ENCODE data around the gene IFNA2. TPM values are rescaled to one million over a fixed set of nuclear protein-coding genes. Genes with fewer than 3 reads are reported as not detected.
"Not testable (repeated sequence)": the region's sequence is repeated elsewhere in the genome, so short reads cannot be mapped to it uniquely, and the experiment has no call there.

The IFNA2 gene
- not detected for total RNA-seq

DNA sequence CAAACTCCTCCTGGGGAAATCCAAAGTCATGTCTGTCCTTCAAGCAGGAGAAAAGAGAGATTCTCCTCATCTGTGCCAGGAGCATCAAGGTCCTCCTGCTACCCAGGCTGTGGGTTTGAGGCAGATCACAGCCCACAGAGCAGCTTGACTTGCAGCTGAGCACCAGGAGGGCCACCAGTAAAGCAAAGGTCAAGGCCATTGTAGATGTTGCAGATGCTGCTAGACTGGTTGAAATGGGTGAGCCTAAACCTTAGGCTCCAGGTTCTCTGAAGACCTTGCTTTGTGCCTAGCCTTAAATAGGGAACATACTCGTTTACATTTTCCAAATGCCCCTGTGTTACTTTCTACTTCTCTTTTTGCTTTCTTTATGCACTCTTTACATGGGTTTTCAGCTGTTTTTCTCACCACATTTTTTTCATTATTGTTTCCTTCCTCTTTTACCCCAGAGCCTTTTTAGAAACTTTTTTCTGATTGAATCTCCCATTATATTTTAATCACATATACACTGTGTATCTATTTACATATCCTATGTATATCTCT lies at the start of gene IFNA2:
Gene IFNA2, minus strand, starts transcription at position 268 of the 540 bp plus-strand sequence. Its CDS starts 69 bp downstream, at position 199.
- intact Hi-C loops (cut with DNase I; ENCODE audit: low total_unique reads), result no loop called here
- no peak for DNase-seq (ENCODE audit: low spot score in 2 of 2)
- no peak within 1 kb of the TSS for H3K4me3 ChIP-seq (ENCODE audit: low read depth, poor library complexity, severe bottlenecking)
- TF ChIP-seq, protein P1, sequence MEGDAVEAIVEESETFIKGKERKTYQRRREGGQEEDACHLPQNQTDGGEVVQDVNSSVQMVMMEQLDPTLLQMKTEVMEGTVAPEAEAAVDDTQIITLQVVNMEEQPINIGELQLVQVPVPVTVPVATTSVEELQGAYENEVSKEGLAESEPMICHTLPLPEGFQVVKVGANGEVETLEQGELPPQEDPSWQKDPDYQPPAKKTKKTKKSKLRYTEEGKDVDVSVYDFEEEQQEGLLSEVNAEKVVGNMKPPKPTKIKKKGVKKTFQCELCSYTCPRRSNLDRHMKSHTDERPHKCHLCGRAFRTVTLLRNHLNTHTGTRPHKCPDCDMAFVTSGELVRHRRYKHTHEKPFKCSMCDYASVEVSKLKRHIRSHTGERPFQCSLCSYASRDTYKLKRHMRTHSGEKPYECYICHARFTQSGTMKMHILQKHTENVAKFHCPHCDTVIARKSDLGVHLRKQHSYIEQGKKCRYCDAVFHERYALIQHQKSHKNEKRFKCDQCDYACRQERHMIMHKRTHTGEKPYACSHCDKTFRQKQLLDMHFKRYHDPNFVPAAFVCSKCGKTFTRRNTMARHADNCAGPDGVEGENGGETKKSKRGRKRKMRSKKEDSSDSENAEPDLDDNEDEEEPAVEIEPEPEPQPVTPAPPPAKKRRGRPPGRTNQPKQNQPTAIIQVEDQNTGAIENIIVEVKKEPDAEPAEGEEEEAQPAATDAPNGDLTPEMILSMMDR (IDR thresholded peaks at IDR 0.05), result no peak
- TF ChIP-seq POLR2A (IDR thresholded peaks at IDR 0.05), result no peak
- WGBS, 2 donors, result 48 to 52% methylated on average over 1 of the region's 1 CpG

DNA sequence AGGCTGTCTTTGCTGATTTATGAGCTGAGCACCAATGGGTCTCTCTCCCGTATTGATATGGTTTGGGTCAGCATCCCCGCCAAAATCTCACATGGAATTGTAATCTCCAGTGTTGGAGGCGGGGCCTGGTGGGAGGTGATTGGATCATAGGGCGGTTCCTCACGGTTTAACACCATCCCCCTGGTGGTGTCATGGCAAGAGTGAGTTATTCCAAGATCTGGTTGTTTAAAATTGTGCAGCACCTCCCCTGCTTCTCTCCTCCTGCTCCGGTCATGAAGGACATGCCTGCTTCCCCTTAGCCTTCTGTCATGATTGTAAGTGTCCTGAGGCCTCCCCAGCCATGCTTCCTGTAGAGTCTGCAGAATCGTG lies 49.8 kb upstream of the IFNA2 start:
- DNase-seq (ENCODE audit: low spot score in 2 of 2); H3K4me3 ChIP-seq (ENCODE audit: low read depth, poor library complexity, severe bottlenecking); intact Hi-C loops (cut with DNase I; ENCODE audit: low total_unique reads): not testable (repeated sequence)
- WGBS, 2 donors, result 67 to 72% methylated on average over 7 of the region's 7 CpGs

GRCh38 chr9:21434202-21435014 lies 49.2 kb upstream of the IFNA2 start:
- 59 to 63% methylated on average over 9 of the region's 9 CpGs for WGBS, 2 donors
- TF ChIP-seq POLR2A (IDR thresholded peaks at IDR 0.05), result no peak
- TF ChIP-seq, protein P1 (IDR thresholded peaks at IDR 0.05), result no peak
- no peak for DNase-seq (ENCODE audit: low spot score in 2 of 2)

DNA sequence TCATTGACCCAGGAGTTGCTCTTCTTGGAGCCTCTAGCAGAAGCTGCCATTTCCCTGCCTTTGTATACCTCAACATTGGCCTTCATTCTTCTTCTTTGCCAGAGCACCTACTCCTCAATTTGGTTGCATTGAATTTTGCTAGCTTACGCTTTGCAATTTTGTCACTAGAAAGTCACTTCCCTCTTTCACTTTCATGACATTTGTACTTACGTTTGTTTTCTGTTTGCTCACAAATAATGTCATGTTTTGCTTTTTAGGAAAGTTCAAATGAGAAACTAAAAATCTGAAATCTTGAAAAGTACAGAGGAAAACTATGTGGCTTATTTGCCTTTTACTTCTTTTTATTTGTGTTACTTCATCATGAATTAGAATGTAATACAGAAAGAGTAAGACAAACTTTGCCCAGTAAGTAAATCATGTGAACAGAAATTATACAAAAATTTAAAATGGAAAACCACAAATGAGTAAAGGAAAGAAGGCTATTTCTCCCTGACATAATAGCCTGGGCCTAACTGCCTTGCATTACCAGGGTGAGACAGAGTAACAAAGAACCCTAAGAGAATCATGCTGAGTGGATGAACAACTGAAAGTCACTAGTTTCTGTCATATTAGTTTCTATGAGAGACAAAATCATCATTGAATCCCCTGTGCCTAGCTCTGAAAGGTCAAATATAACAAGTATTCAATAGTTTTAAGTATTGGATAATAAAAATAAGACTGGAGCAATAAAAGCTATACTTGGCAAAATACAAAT lies 47.7 kb upstream of the IFNA2 start:
- intact Hi-C loops (cut with DNase I; ENCODE audit: low total_unique reads), result no loop called here
- no peak for TF ChIP-seq POLR2A (IDR thresholded peaks at IDR 0.05)
- TF ChIP-seq, protein P1 (IDR thresholded peaks at IDR 0.05), result no peak
- H3K4me3 ChIP-seq (ENCODE audit: low read depth, poor library complexity, severe bottlenecking), result no peak overlapping the region
- DNase-seq (ENCODE audit: low spot score in 2 of 2), result no peak
- 79 to 86% methylated on average over 2 of the region's 2 CpGs for WGBS, 2 donors

More at GRCh38 chr9:21434202-21435014, 49.2 kb upstream of the IFNA2 start:
- H3K4me3 ChIP-seq (ENCODE audit: low read depth, poor library complexity, severe bottlenecking), result no peak overlapping the region
- intact Hi-C loops (cut with DNase I; ENCODE audit: low total_unique reads), result no loop called here

GRCh38 chr9:21429191-21429590 lies 44.0 kb upstream of the IFNA2 start:
- TF ChIP-seq, protein P1 (IDR thresholded peaks at IDR 0.05), result no peak
- no peak for TF ChIP-seq POLR2A (IDR thresholded peaks at IDR 0.05)
- intact Hi-C loops (cut with DNase I; ENCODE audit: low total_unique reads), result no loop called here
- WGBS, 2 donors, result 56 to 63% methylated on average over 2 of the region's 2 CpGs

DNA sequence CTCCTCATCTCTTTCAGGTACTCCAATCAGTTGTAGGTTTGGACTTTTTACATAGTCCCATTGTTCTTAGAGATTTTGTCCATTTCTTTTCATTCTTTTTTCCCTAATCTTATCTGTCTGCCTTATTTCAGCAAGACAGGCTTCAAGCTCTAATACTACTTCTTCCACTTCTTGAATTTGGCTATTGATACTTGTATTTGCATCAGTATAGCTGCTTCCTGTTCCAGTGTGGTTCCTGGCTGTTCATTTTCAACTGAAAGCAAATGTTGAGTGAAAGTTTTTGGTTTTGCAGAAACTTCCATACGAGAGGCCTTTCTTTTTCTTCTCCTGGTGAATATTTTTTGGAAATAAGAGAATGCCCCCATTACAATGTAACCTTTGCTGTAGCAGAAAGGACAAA lies 43.0 kb upstream of the IFNA2 start:
- intact Hi-C loops (cut with DNase I; ENCODE audit: low total_unique reads), result no loop called here
- TF ChIP-seq, protein P1 (IDR thresholded peaks at IDR 0.05), result no peak
- no peak for TF ChIP-seq POLR2A (IDR thresholded peaks at IDR 0.05)
- 79 to 89% methylated on average over 1 of the region's 1 CpG for WGBS, 2 donors
- no peak overlapping the region for H3K4me3 ChIP-seq (ENCODE audit: low read depth, poor library complexity, severe bottlenecking)
- no peak for DNase-seq (ENCODE audit: low spot score in 2 of 2)

More at GRCh38 chr9:21429191-21429590, 44.0 kb upstream of the IFNA2 start:
- H3K4me3 ChIP-seq (ENCODE audit: low read depth, poor library complexity, severe bottlenecking), result no peak overlapping the region
- no peak for DNase-seq (ENCODE audit: low spot score in 2 of 2)
